ENCODE measurements around the gene MBNL2. TPM values are rescaled to one million over a fixed set of nuclear protein-coding genes. Genes with fewer than 3 reads are reported as not detected.

MBNL2 gene
- total RNA-seq, 3 donors from 2014 or later (not counting 1 experiment from before 2014, with no cell fraction given): 30.9 to 38.3 (median 33.1) TPM

- Histone ChIP-seq H3K9me3 (ENCODE audit: control insufficient read depth, insufficient read depth, low read length) (no peaks in the 10 kb centered on the region), H3K4me3 (ENCODE audit: low read length) (no peak overlapping the region), H3K4me1 (ENCODE audit: control insufficient read depth, insufficient read depth, low read length) (no peaks in the 10 kb centered on the region), H3K36me3 (ENCODE audit: control insufficient read depth, insufficient read depth, low read length) (peaks cover 5% of the 10 kb centered on the region), H3K27me3 (ENCODE audit: control insufficient read depth, insufficient read depth, low read length) (no peaks in the 10 kb centered on the region), H3K27ac (ENCODE audit: low read length) (no peak overlapping the region)
- Mint-ChIP-seq H3K27me3 (ENCODE audit: low read depth in 2 of 2) (no peaks in the 10 kb centered on the region), H3K4me3 (no peak overlapping the region), H3K4me1 (peaks cover 13 to 42% of the 10 kb centered on the region in 2 donors), H3K36me3 (no peaks in the 10 kb centered on the region), H3K27ac (no peak overlapping the region), H3K9me3 (no peaks in the 10 kb centered on the region)
- ATAC-seq (no peak), DNase-seq (no peak)
- no peak for TF ChIP-seq CTCF (IDR thresholded peaks at IDR 0.05)
- 98% methylated on average over 2 of the region's 2 CpGs for WGBS (ENCODE audit: insufficient coverage)
- intact Hi-C loops (cut with micrococcal nuclease): no loop called here
Observed at GRCh38 chr13:97330448-97330847, 108.3 kb downstream of the MBNL2 start.

GRCh38 chr13:97332742-97333141 is 110.6 kb downstream of the MBNL2 start:
- H3K4me1 Mint-ChIP-seq: peaks cover 13 to 32% of the 10 kb centered on the region in 2 donors
- no peaks in the 10 kb centered on the region for H3K9me3 ChIP-seq (ENCODE audit: control insufficient read depth, insufficient read depth, low read length)
- peaks cover 14% of the 10 kb centered on the region for H3K36me3 ChIP-seq (ENCODE audit: control insufficient read depth, insufficient read depth, low read length)
- intact Hi-C loops (cut with micrococcal nuclease): no loop called here
- H3K27me3 Mint-ChIP-seq (ENCODE audit: low read depth in 2 of 2): no peaks in the 10 kb centered on the region
- 100% methylated on average over 4 of the region's 4 CpGs for WGBS (ENCODE audit: insufficient coverage)
- no peak overlapping the region for H3K27ac ChIP-seq (ENCODE audit: low read length)
- ATAC-seq: no peak
- H3K9me3 Mint-ChIP-seq: no peaks in the 10 kb centered on the region
- H3K4me1 ChIP-seq (ENCODE audit: control insufficient read depth, insufficient read depth, low read length): no peaks in the 10 kb centered on the region
- H3K4me3 ChIP-seq (ENCODE audit: low read length): no peak overlapping the region
- no peak overlapping the region for H3K27ac Mint-ChIP-seq
- DNase-seq: no peak
- no peaks in the 10 kb centered on the region for H3K36me3 Mint-ChIP-seq
- H3K27me3 ChIP-seq (ENCODE audit: control insufficient read depth, insufficient read depth, low read length): no peaks in the 10 kb centered on the region
- no peak for TF ChIP-seq CTCF (IDR thresholded peaks at IDR 0.05)
- no peak overlapping the region for H3K4me3 Mint-ChIP-seq

- H3K36me3 Mint-ChIP-seq: no peaks in the 10 kb centered on the region
- no peak for TF ChIP-seq CTCF (IDR thresholded peaks at IDR 0.05)
- H3K27ac Mint-ChIP-seq: no peak overlapping the region
- H3K27me3 Mint-ChIP-seq (ENCODE audit: low read depth in 2 of 2): no peaks in the 10 kb centered on the region
- ATAC-seq (no peak), DNase-seq (no peak)
- H3K9me3 Mint-ChIP-seq: no peaks in the 10 kb centered on the region
- H3K4me3 Mint-ChIP-seq: no peak overlapping the region
- no peaks in the 10 kb centered on the region for H3K27me3 ChIP-seq (ENCODE audit: control insufficient read depth, insufficient read depth, low read length)
- H3K27ac ChIP-seq (ENCODE audit: low read length): no peak overlapping the region
- no peaks in the 10 kb centered on the region for H3K9me3 ChIP-seq (ENCODE audit: control insufficient read depth, insufficient read depth, low read length)
- H3K4me1 ChIP-seq (ENCODE audit: control insufficient read depth, insufficient read depth, low read length): no peaks in the 10 kb centered on the region
- intact Hi-C loops (cut with micrococcal nuclease): no loop called here
- 92% methylated on average over 5 of the region's 6 CpGs for WGBS (ENCODE audit: insufficient coverage)
- peaks cover 13 to 30% of the 10 kb centered on the region in 2 donors for H3K4me1 Mint-ChIP-seq
- H3K4me3 ChIP-seq (ENCODE audit: low read length): no peak overlapping the region
- peaks cover 14% of the 10 kb centered on the region for H3K36me3 ChIP-seq (ENCODE audit: control insufficient read depth, insufficient read depth, low read length)
Observed at GRCh38 chr13:97333983-97334382, 111.8 kb downstream of the MBNL2 start.

GRCh38 chr13:97334690-97335089 is 112.6 kb downstream of the MBNL2 start:
- H3K27me3 ChIP-seq (ENCODE audit: control insufficient read depth, insufficient read depth, low read length): no peaks in the 10 kb centered on the region
- H3K36me3 ChIP-seq (ENCODE audit: control insufficient read depth, insufficient read depth, low read length): peaks cover 14% of the 10 kb centered on the region
- H3K9me3 Mint-ChIP-seq: no peaks in the 10 kb centered on the region
- no peak overlapping the region for H3K27ac Mint-ChIP-seq
- no peak overlapping the region for H3K27ac ChIP-seq (ENCODE audit: low read length)
- DNase-seq (no peak), ATAC-seq (no peak)
- WGBS (ENCODE audit: insufficient coverage): 96% methylated on average over 2 of the region's 3 CpGs
- no peaks in the 10 kb centered on the region for H3K27me3 Mint-ChIP-seq (ENCODE audit: low read depth in 2 of 2)
- H3K9me3 ChIP-seq (ENCODE audit: control insufficient read depth, insufficient read depth, low read length): no peaks in the 10 kb centered on the region
- no peak overlapping the region for H3K4me3 ChIP-seq (ENCODE audit: low read length)
- H3K4me1 ChIP-seq (ENCODE audit: control insufficient read depth, insufficient read depth, low read length): peaks cover 3% of the 10 kb centered on the region
- intact Hi-C loops (cut with micrococcal nuclease): no loop called here
- peaks cover 9 to 23% of the 10 kb centered on the region in 2 donors for H3K4me1 Mint-ChIP-seq
- TF ChIP-seq CTCF (IDR thresholded peaks at IDR 0.05): no peak
- H3K4me3 Mint-ChIP-seq: no peak overlapping the region
- no peaks in the 10 kb centered on the region for H3K36me3 Mint-ChIP-seq
